ENCODE measurements around the gene PTGFR.

DNA sequence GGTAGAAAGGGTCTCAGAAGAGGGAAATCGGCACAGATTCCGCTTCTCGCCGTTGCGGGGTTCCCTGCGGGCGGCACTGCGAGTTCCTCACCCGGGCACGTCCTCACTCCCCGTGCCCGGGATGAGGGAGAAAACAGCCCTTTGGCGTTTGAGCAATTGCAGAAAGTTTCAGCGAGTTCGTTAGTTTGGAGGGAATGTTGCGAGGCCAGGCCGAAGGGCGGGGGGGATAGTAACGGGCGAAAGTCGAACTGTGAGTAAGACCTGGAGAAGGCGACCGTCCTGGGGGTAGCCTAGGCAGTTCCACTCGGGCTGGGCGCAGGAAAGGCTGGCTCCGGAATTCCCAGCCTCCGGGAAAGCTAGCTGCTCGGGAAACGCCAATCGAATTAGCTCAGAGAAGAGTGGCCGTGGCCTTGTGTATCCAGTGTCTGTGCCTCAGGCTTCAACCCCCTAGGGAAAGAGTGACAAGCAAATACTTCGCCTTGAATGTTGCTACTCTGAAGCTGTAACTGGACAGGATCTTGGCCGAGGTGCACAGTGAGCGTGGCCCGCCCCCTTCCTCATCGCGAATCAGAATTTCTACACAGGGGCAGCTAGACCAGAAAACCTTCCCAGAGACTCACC is 787 bp downstream of the PTGFR start:
- TF ChIP-seq ZNF451 (CRISPR knock-in tag; IDR thresholded peaks at IDR 0.05): no peak
- no peak for TF ChIP-seq KLF15 (CRISPR knock-in tag; IDR thresholded peaks at IDR 0.05; ENCODE audit: borderline replicate concordance)

All from HepG2 (cell line).